NCI-H2081 (cell line): ENCODE data around the gene ZXDC.

ENCODE experiments used
- DNase-seq, 2 experiments: peaks; one replicate each; lab custom pipeline; 2025; lab: John Stamatoyannopoulos, UW

ZXDC gene

GRCh38 chr3:126435456-126436315 lies 40.0 kb downstream of the ZXDC start:
- DNase-seq, result no peak

GRCh38 chr3:126434931-126435411 lies 40.7 kb downstream of the ZXDC start:
- no peak for DNase-seq

DNA sequence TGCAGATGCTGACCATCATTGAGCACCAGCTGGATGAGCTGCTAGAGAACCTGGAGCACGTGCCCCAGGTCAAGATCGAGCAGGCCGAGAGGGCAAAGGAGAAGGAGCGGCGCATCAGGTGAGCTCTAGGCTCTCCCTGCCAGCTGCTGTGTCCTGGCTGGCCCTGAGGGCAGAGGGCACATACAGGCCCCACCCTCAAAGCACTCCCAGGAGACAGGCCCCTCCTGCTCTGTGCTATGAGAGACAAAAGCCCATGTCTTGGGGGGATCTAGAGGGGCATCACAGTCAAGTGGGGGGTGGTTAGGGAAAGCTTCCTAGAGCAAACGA lies 41.5 kb downstream of the ZXDC start:
- no peak for DNase-seq

DNA sequence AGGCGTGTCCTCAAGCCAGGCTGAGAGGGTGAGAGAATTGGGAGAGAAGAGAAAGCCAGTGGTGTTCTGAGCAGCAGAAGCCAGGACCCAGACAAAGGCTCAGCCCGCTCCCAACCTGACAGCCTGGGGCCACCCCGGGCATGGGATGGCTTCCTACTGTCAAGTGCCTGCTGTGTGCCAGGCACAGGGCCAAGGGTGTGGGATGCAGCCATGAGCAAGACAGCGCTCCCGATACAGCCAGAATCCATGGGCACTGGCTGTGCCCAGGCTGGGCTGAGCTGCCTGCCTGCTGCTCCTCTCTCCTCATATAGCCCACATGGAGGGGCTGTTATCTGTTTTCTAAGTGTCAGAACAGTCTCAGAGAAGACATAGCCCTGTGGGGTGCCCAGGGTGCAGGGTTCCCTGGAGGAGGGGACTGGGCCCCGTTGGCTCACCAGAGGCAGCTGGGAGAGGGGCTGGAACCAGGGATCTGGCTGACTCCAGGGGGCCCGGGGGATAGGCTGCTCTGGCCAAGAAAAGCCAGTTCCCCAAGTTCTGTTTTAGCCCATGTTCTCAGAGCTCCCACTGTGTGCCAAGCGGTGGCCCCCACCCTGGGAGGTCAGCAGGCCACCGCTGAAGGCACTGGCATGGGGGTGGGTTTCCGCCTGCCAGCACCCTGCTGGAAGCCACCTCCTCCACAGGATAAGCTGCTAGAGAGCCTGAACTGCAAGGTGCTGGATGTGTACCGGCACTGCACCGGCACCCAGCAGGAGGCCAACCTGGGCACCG lies 42.0 kb downstream of the ZXDC start:
- DNase-seq, result peak; percentile 73 to 87

DNA sequence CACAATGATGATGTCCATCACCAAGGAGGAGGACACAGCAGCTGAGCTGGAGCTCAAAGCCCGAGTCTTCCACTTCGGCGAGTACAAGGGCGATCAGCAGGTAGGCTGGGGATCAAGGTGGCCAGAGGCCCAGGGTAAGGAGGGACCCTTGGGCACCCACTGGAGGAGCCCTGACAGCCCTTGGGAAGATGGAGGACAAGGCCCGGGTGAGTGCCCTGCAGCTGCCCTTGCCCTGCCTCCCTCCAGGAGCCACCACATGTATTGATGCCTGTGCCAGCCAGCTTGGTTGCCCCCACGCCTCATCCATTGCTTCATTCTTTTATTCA lies 42.6 kb downstream of the ZXDC start:
- DNase-seq, result no peak

- DNase-seq, result no peak
Observed at GRCh38 chr3:126432361-126433104, 43.2 kb downstream of the ZXDC start.

DNA sequence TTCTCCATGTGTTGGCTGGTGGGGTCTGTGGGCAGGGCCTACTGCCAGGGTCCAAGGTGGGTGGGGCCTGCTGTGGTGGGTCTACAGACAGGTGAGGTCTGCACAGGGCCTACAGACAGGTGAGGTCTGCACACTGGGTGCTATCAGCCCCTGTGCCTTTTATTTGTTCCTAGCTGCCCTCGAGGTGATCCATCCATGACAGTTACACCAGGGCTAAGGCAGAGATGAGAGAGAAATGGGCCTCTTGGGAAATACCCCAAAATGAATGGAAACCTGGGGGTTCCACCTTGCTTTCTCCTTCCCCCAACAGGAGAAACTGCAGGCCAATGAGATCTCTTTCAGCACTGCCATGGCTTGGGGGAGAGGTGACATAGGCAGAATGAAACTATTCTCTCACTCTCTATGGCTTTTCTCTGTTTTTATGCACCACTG lies 44.6 kb downstream of the ZXDC start:
- DNase-seq, result no peak

GRCh38 chr3:126424751-126425150 lies 50.9 kb downstream of the ZXDC start:
- DNase-seq, result no peak

DNA sequence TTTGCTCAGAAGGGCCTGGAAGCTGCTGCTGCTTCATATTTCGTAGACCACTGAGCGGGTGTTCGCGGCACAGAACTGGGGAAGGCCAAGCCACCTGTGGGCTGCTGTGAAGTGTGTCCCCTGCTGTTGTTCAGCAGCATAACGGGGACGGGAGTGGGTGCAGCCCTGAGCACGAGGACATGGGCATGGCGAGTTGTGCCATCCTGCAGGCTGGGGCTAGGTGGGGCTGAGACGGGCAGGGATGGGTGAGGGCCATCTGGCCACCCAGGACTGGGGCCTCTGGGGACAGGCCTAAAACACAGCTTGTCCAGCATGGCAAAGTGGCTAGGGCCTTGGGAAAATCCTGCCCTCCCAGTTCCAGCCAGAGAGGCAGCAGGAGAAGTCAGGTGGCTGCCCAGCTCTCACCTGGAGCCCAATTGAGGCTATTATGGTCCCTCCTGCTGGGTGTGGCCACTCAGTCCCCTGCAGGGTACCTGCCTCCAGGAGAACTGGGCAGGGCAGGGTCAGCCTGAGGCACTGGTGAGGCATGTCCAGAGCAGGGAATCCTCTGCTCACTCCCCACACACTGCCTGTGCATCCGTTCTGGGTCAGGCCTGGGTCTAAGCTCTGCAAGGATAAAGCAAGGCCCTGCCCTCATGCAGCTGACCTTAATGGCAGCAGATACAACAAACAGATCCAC lies 51.5 kb downstream of the ZXDC start:
- no peak for DNase-seq

DNA sequence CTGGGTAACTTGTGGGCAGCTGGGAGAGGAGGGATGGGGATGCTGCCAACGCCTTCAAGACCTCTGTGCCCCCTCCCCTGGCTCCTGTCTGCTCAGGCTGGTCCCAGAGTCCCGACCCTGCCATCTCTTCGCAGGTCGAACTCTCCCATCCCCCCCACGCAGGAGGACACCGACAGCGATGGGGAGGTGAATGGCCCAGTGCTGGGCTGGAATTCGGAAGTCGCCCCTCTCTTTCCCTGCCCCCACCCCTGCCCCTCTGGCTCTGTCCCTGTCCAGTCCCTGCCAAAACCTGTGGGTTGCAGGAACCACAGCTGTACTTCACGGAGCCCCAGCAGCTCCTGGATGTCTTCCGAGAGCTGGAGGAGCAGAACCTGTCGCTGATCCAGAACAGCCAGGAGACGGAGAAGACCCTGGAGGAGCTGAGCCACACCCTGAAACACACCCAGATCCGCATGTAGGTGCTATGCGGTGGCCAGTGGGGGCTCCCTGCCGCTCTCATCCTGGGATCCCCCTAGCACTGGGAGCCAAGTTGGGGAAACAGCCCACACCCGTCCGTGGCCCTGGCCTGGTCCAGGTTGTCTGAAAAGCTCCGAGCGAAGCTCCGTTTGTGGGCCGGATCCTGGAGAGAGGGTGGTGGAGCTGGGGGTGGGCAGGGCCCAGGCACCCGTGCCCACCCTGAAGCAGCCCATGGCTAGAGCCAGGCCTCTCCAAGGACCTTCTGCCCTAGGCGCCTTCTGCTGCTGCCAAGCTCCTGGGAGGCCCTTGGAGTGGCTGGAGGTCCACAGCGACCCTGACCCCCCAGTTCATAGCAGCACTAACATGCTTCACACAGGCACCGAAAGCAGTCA lies 52.3 kb downstream of the ZXDC start:
- DNase-seq, result no peak

- DNase-seq, result no peak
Observed at GRCh38 chr3:126422571-126423091, 53.1 kb downstream of the ZXDC start.

DNA sequence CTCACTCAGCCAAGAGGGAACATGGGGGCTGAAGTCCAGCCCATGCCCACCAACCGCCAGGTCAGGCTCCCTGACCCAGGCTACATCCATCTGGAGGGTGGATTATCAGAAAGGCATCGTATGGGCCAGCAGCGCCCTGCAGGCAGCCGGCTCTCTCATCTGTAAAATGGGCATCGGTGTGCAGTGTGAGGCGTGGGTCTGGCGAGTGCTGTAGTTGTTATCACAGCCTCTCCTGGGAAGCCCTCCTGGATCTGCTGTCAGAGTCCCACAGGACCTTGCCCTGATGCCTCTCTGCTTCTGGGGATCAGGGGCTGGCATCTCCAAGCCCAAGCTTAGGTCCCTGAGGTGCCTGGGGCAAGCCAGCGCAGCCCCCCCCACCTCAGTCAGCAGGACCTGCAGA lies 53.6 kb downstream of the ZXDC start:
- no peak for DNase-seq

GRCh38 chr3:126421573-126422119 lies 54.0 kb downstream of the ZXDC start:
- DNase-seq, result no peak

DNA sequence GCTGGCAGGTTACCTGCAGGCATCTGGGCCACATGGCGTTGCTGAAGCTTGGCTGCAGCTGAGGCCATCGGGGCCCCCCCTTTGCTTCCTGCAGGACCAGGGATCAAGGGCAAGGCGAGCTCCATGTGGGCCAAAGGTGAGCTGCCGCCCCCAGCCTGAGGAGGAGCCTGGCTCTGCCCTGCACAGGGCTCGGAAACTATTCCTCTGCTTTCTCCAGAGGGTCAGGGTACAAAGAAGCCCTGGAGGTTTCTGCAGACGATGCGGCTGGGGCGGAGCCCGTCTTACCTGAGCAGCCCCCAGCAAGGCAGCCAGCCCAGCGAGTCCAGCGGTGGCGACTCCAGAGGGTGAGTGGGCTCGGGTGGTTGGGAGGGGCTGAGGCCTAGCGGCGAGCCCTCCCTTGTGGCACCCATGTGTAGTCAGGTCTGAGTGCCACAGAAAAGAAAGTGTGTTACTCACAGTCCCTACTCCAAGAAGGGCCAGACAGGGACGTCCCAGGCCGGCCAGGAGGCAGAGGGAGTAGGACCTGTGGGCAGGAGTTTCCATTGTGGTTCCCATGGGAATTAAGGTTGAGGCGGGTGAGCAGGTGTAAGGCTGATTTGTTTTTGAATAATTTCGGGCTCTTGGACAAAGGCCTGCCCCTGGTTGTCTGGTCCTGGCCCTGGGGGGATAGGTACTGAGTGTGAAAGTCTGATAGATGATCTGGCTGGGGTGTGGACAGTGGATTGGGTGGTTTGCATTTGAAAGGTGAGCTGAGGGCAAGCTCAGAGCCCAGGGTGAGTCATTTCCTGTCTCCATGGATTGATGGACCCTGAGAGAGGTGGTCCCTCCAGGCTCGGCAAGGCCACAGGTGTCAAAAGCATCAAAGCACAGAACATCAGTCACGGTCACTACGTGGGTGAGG lies 55.6 kb downstream of the ZXDC start:
- no peak for DNase-seq

- no peak for DNase-seq
Observed at GRCh38 chr3:126419151-126419703, 56.5 kb downstream of the ZXDC start.

DNA sequence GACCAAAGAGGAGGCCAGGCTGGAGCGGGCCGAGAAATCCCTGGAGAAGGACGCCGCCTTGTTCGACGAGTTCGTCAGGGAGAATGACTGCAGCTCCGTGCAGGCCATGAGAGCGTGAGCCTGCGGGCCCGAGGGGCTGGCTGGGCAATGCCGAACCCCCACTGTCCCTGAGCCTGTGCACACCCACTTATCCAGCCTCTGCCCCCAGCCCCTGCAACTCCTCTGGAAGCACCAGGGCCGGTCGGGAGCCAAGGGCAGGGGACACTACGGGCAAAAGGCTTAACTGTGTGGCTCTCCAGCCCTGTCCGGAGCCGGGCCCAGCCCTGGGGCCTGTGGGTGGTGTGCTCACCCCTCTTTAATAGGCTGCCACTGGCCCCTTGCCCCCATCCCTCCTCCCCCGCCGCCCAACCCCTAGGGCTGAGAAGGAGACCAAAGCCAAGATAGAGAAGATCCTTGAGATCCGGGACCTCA lies 57.0 kb downstream of the ZXDC start:
- DNase-seq, result no peak

- no peak for DNase-seq
Observed at GRCh38 chr3:126417981-126418530, 57.6 kb downstream of the ZXDC start.

DNA sequence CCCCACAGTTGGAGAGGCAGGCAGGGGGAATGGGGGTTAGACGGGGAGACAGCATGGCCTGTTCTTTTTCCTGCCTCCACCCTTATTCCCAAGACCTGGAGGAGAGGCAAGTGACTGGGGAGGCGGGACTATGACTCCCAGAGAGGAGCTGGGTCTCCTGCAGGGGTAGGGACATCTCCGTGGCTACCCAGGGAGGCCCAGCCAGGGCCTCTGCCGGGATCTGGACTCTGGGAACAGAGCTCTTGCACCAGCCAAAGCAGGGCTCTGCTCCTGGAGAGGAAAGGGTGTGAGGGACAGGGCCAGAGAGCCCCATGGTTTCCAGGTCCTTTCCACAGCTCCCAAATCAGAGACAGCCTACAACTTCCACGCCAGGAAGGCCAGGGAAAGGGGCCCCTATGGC lies 58.2 kb downstream of the ZXDC start:
- DNase-seq, result no peak

GRCh38 chr3:126416943-126417342 lies 58.7 kb downstream of the ZXDC start:
- no peak for DNase-seq
